GM19324 (cell line): ENCODE measurements around the gene MEGF11.

ENCODE experiments used
- ATAC-seq: cut with Tn5 transposase; IDR thresholded peaks from one replicate; pipeline ENCODE4 v1.9.1; 2021; ENCODE audit warnings: mild to moderate bottlenecking, moderate library complexity; ENCODE audit not compliant: unreplicated experiment, low FRiP score

MEGF11 gene

DNA sequence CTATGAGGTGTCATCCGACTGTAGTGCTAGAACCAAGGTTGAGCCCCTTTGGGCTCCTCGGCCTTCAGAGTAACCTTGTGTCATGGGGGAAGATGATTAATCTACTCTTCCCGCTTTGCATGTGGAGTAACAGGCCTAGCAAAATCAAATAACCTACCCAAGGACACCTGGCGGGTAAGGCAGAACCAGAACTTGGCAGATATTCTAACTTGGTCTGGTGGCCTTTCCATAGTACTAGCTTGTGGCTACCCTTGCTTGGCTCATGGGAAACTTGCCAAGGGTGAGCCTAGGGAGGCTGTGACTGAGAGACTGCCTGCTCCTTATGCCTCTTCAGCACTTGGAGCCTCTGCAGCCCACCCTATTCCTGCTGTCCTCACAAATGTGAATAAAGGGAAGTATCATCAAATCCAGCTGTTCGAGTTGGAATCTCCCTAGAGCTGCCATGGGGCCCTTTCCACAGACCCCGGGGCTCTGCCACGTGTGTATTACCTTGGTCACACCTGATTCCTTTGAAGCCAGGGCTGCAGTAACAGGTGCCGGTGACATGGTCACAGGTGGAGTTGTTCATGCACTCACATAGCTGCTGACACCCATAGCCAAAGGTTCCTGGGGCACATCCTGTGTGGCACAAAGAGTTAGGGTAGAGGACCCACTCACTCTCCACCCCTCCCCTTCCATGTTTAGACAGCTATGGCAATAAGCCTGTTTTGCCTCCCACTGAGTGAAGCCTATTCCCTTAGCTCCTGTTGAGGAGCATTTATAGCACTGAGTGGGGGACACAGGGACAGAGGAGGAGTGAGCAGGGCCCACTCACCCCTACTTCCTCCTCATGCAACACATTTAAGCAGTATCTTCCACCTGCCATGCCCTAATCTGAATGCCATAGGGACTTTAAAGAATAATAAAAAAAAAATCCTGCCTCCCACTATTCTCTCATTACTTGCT lies 338.3 kb downstream of the MEGF11 start:
- no peak for ATAC-seq

GRCh38 chr15:65914386-65914785 lies 339.2 kb downstream of the MEGF11 start:
- ATAC-seq, result no peak

- ATAC-seq, result no peak
Observed at GRCh38 chr15:65913631-65914199, 339.8 kb downstream of the MEGF11 start.

DNA sequence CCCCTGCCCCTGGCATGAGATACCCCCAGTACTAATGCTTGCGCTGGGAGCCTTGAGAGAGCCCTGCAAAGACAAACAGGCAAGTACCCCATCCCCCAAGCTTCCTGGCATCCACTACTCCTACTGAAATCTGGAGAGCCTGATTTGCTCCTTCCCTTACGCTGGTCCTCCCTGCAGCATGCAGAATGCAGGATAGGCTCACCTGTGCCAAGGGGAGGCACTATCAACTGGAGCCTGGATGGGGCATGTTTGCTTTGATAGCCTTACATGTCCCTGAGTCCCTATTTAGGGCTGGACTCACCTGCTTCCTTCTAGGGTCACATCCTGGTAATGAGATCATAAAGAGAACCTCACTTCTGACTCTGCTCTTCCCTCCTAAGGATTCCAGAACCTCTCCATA lies 341.3 kb downstream of the MEGF11 start:
- ATAC-seq, result no peak

DNA sequence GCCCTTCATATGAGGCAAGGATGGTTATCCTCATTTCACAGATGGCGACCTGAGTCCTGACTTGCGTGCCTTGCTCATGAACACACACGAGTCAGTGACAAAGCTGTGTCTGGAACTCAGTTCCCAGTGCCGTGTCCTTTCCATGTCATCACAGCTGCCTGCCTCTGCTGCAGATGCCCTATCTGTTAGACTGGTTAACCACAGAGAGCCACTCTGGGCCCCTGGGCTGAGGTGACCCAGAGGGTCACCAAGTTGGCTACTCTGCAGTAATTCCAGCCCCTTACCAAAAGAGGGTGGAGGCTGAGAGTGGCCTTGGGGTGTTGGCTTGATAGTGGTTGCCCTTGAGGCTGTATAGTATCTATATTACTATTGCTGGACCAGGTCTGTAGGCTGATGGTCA lies 343.2 kb downstream of the MEGF11 start:
- ATAC-seq, result no peak

DNA sequence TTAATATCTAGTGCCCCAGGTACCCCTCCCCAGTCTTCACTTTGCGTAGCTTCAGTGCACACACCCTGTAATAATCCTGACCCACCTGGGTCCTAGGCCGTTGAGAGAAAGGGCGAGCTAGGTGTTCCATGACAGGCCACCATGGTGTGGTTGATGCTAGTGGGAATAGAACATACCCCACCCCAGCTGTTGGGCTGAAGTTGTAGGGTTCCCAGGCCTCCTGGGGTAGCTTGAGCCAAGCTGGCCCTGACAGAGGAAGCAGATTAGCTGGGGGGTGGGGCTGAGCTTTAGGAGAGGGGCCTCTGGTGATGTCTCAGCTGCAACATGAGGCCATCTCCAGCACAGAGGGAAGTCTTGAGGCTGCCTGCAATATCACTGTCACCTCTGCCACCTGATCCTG lies 343.7 kb downstream of the MEGF11 start:
- ATAC-seq, result no peak

- ATAC-seq, result no peak
Observed at GRCh38 chr15:65908876-65909275, 344.7 kb downstream of the MEGF11 start.

GRCh38 chr15:65907661-65908060 lies 345.9 kb downstream of the MEGF11 start:
- no peak for ATAC-seq

GRCh38 chr15:65906396-65906795 lies 347.2 kb downstream of the MEGF11 start:
- ATAC-seq, result no peak

- ATAC-seq, result no peak
Observed at GRCh38 chr15:65904301-65904700, 349.2 kb downstream of the MEGF11 start.

DNA sequence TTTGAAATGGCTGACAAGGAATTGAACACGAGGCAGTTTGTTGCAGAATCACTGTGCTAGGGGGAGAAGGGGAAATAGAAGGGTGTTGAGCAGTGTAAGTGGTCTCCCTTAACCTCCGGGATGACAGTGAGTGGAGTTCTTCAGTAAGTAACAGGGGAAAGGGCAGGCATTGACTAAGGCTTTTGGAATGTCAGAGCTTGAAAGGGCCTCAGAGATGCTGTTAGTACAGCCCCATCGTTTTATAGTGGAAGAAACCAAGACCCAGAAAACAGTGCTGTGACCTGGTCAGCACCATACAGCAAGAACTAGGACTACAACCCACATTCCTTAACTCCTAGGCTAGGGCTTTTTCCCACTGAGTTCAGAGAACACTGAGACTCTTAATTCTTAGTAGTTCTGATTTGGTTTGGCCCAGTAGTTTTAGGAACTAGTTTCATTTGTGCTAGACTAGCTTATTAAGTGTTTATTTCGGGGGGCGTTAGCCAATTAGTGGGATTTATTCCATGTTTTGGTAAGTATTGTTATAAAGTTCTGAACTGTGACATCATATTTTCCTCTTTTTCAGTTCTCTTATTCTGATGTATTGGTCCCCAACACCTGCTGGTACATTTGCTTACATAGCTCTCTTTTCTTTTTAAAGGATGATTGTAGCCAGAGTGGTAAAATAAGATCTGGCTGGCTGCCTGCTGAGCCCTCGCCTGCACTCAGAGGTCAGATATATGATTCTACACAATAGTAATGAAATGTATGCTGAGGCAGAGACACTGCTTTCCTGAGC lies 350.1 kb downstream of the MEGF11 start:
- ATAC-seq, result no peak

DNA sequence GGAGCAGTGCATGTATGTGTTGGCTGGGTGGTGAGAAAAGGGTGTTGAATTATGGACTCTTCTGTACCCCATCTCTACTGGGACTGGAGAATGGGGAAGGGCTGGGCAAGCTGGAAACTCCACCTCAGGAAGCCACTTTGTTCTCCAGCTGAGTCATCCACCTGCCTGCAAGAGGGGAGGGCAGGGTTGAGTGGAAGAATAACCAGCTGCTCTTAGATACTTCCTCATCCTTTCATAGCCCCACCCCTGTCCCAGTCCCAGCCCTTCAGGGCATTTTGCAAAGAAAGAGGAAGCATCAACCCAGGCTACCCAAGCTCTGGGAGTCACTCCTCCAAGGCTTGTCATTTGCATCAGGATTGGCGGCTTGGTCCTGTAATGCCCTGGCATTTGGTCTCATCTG lies 351.2 kb downstream of the MEGF11 start:
- no peak for ATAC-seq

- ATAC-seq, result no peak
Observed at GRCh38 chr15:65901836-65902235, 351.7 kb downstream of the MEGF11 start.

- no peak for ATAC-seq
Observed at GRCh38 chr15:65901336-65901735, 352.2 kb downstream of the MEGF11 start.

DNA sequence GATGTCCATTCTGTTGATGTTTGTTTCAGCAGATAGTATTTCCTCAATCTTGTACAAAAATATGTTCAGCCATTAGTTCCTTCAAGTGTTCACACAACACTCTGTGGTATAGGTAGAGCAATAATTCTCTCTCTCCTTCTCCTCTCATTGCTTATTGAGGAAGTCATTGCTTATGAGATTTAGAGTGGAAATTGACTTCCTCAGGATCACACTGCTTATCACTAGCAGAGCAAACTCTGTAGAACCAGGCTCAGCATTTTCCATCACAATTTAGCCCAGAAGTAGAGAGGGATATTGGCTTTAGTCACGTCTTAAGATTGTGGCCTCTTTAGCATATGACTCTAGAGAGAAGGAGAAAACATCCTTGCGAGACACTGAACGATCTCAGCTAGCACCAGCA lies 353.1 kb downstream of the MEGF11 start:
- ATAC-seq, result no peak

GRCh38 chr15:65896236-65896635 lies 357.3 kb downstream of the MEGF11 start:
- no peak for ATAC-seq

- no peak for ATAC-seq
Observed at GRCh38 chr15:65893060-65893459, 360.5 kb downstream of the MEGF11 start.

DNA sequence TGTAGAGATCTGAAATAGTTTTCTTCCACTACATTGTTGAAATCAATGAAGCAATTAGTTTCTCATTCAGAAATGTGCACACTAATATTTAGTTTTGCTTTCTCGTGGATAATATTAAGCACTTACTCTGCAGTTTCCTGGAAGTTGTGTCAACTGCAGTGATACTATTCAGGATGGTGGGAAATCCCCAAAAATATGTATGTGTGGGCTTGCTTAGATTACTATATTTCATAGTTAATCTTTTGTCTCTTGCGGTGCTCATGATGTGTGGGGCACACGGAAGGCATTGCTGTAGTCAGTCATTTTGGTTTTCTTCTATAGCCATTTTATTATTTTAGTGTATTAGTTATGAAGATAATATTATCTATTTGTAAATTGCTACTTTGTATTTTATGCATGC lies 364.6 kb downstream of the MEGF11 start:
- ATAC-seq, result no peak

- no peak for ATAC-seq
Observed at GRCh38 chr15:65887565-65887964, 366.0 kb downstream of the MEGF11 start.

- no peak for ATAC-seq
Observed at GRCh38 chr15:65885668-65886218, 367.8 kb downstream of the MEGF11 start.

- no peak for ATAC-seq
Observed at GRCh38 chr15:65884511-65884910, 369.0 kb downstream of the MEGF11 start.
